Immature natural killer cell (primary cell): ENCODE data around the gene ACOX3. TPM values are rescaled to one million over a fixed set of nuclear protein-coding genes. Genes with fewer than 3 reads are reported as not detected.
A peak's percentile ranks its signal among the peaks of the same experiment; 100 is the strongest.
"Not testable (repeated sequence)": the region's sequence is repeated elsewhere in the genome, so short reads cannot be mapped to it uniquely, and the experiment has no call there.

ENCODE experiments used
- DNase-seq, 3 donors: peaks; one replicate each; pipeline ENCODE4 v3.0.0; 2022; ENCODE audit warnings: mixed read lengths in 1 of 3
- H3K27ac Mint-ChIP-seq, 6 donors: one replicate each; pipeline ENCODE4 v1.8.0; 2020; ENCODE audit warnings: mixed read lengths in 6 of 6, mild to moderate bottlenecking in 5 of 6, inconsistent platforms in 4 of 6, moderate library complexity in 3 of 6
- H3K27me3 Mint-ChIP-seq, 3 donors: one replicate each; pipeline ENCODE4 v1.8.0; 2020 to 2021; ENCODE audit warnings: low read depth in 3 of 3, mild to moderate bottlenecking in 3 of 3, mixed read lengths in 3 of 3, moderate library complexity in 3 of 3, inconsistent platforms in 1 of 3
- H3K36me3 Mint-ChIP-seq, 3 donors: one replicate each; pipeline ENCODE4 v1.8.0; 2020; ENCODE audit warnings: mixed read lengths in 3 of 3, inconsistent platforms in 2 of 3, mild to moderate bottlenecking in 2 of 3
- H3K4me1 Mint-ChIP-seq, 2 donors: one replicate each; pipeline ENCODE4 v1.8.0; 2020; ENCODE audit warnings: inconsistent platforms in 2 of 2, mild to moderate bottlenecking in 2 of 2, mixed read lengths in 2 of 2, moderate library complexity in 1 of 2
- H3K4me3 Mint-ChIP-seq, 5 donors: one replicate each; pipeline ENCODE4 v1.8.0; 2020; ENCODE audit warnings: mild to moderate bottlenecking in 5 of 5, mixed read lengths in 5 of 5, inconsistent platforms in 3 of 5, moderate library complexity in 3 of 5
- H3K9me3 Mint-ChIP-seq, 6 donors: one replicate each; pipeline ENCODE4 v1.8.0; 2020; ENCODE audit warnings: mild to moderate bottlenecking in 6 of 6, mixed read lengths in 6 of 6, inconsistent platforms in 4 of 6, moderate library complexity in 3 of 6
- polyA plus RNA-seq, 3 donors: library from polyadenylated mRNA; unstranded; fragments of 300-500 nt; fragmentation: Illumina TruSeq; gene quantifications; one replicate each; pipeline ENCODE4 v1.2.3, GENCODE V29; 2021

ACOX3 gene
- polyA plus RNA-seq, 3 donors from 2014 or later = 11.3 to 15.9 (median 15.8) TPM

- peaks cover 26 to 35% of the 10 kb centered on the region in 2 donors for H3K4me1 Mint-ChIP-seq
- peak overlapping the region in 1 of 5 donors; percentile 27 for H3K4me3 Mint-ChIP-seq
- peaks cover 6 to 10% (median 9%) of the 10 kb centered on the region in 3 donors for H3K27me3 Mint-ChIP-seq
- H3K9me3 Mint-ChIP-seq = no peaks in the 10 kb centered on the region
- peak in 1 of 3 donors; percentile 53 for DNase-seq
- H3K36me3 Mint-ChIP-seq = peaks cover 8 to 29% (median 25%) of the 10 kb centered on the region in 3 donors
- H3K27ac Mint-ChIP-seq = peak overlapping the region in 2 of 6 donors; percentile 18 to 71
Measured at GRCh38 chr4:8414377-8414776, 26.1 kb downstream of the ACOX3 start.

GRCh38 chr4:8412288-8412687 lies 28.2 kb downstream of the ACOX3 start:
- Mint-ChIP-seq H3K4me3 (peak overlapping the region in 1 of 5 donors; percentile 44), H3K9me3 (no peaks in the 10 kb centered on the region), H3K27me3 (peaks cover 8 to 16% (median 15%) of the 10 kb centered on the region in 3 donors), H3K4me1 (peaks cover 34 to 44% of the 10 kb centered on the region in 2 donors), H3K36me3 (peaks cover 8 to 25% (median 24%) of the 10 kb centered on the region in 3 donors), H3K27ac (peak overlapping the region in 1 of 6 donors; percentile 17)
- no peak for DNase-seq

- Mint-ChIP-seq H3K27ac (peak overlapping the region in 3 of 6 donors; percentile 56 to 73 (median 67)), H3K36me3 (peaks cover 8 to 25% (median 24%) of the 10 kb centered on the region in 3 donors), H3K9me3 (no peaks in the 10 kb centered on the region), H3K4me1 (peaks cover 34 to 44% of the 10 kb centered on the region in 2 donors), H3K27me3 (peaks cover 8 to 16% (median 15%) of the 10 kb centered on the region in 3 donors), H3K4me3 (peak overlapping the region in 1 of 5 donors; percentile 46)
- DNase-seq = no peak
Measured at GRCh38 chr4:8411351-8412180, 29.0 kb downstream of the ACOX3 start.

- Mint-ChIP-seq H3K9me3 (no peaks in the 10 kb centered on the region), H3K4me1 (peaks cover 34 to 44% of the 10 kb centered on the region in 2 donors), H3K27ac (peak overlapping the region; percentile 32 to 98 (median 92)), H3K27me3 (peaks cover 8 to 16% (median 15%) of the 10 kb centered on the region in 3 donors), H3K36me3 (peaks cover 8 to 25% (median 21%) of the 10 kb centered on the region in 3 donors), H3K4me3 (peak overlapping the region in 1 of 5 donors; percentile 58)
- peak in 1 of 3 donors; percentile 9 for DNase-seq
Measured at GRCh38 chr4:8410641-8411271, 29.8 kb downstream of the ACOX3 start.

- Mint-ChIP-seq H3K9me3 (no peaks in the 10 kb centered on the region), H3K36me3 (peaks cover 8 to 21% (median 15%) of the 10 kb centered on the region in 3 donors), H3K4me3 (peak overlapping the region in 4 of 5 donors; percentile 18 to 68 (median 50)), H3K27ac (peak overlapping the region; percentile 88 to 98 (median 92)), H3K4me1 (peaks cover 34 to 44% of the 10 kb centered on the region in 2 donors), H3K27me3 (peaks cover 8 to 17% (median 16%) of the 10 kb centered on the region in 3 donors)
- DNase-seq = no peak
Measured at GRCh38 chr4:8410066-8410625, 30.4 kb downstream of the ACOX3 start.

- peak; percentile 96 for DNase-seq
- Mint-ChIP-seq H3K27ac (peak overlapping the region; percentile 88 to 98 (median 92)), H3K27me3 (peaks cover 8 to 19% (median 16%) of the 10 kb centered on the region in 3 donors), H3K4me3 (peak overlapping the region; percentile 1 to 68 (median 48)), H3K9me3 (no peaks in the 10 kb centered on the region), H3K4me1 (peaks cover 32 to 42% of the 10 kb centered on the region in 2 donors), H3K36me3 (peaks cover 4 to 18% (median 16%) of the 10 kb centered on the region in 3 donors)
Measured at GRCh38 chr4:8409264-8410065, 31.1 kb downstream of the ACOX3 start.

- Mint-ChIP-seq H3K27me3 (peaks cover 8 to 19% (median 16%) of the 10 kb centered on the region in 3 donors), H3K4me1 (peaks cover 26 to 37% of the 10 kb centered on the region in 2 donors), H3K4me3 (no peak overlapping the region), H3K27ac (peak overlapping the region; percentile 79 to 98 (median 90)), H3K36me3 (peaks cover 0 to 10% (median 8%) of the 10 kb centered on the region in 3 donors), H3K9me3 (no peaks in the 10 kb centered on the region)
- no peak for DNase-seq
Measured at GRCh38 chr4:8407756-8408155, 32.8 kb downstream of the ACOX3 start.

- H3K4me1 Mint-ChIP-seq = peaks cover 26 to 37% of the 10 kb centered on the region in 2 donors
- peaks cover 0 to 9% (median 6%) of the 10 kb centered on the region in 3 donors for H3K36me3 Mint-ChIP-seq
- H3K9me3 Mint-ChIP-seq = no peaks in the 10 kb centered on the region
- DNase-seq = no peak
- peaks cover 8 to 19% (median 16%) of the 10 kb centered on the region in 3 donors for H3K27me3 Mint-ChIP-seq
- H3K4me3 Mint-ChIP-seq = no peak overlapping the region
- peak overlapping the region in 4 of 6 donors; percentile 13 to 98 (median 77) for H3K27ac Mint-ChIP-seq
Measured at GRCh38 chr4:8407316-8407715, 33.2 kb downstream of the ACOX3 start.

GRCh38 chr4:8406887-8407286 lies 33.6 kb downstream of the ACOX3 start:
- not testable (repeated sequence) for H3K4me3 Mint-ChIP-seq, H3K9me3 Mint-ChIP-seq, DNase-seq, H3K36me3 Mint-ChIP-seq
- H3K27me3 Mint-ChIP-seq = peaks cover 8 to 19% (median 16%) of the 10 kb centered on the region in 3 donors
- H3K27ac Mint-ChIP-seq = peak overlapping the region in 2 of 6 donors; percentile 1 to 14
- peaks cover 25 to 32% of the 10 kb centered on the region in 2 donors for H3K4me1 Mint-ChIP-seq

- H3K4me3 Mint-ChIP-seq = no peak overlapping the region
- H3K27me3 Mint-ChIP-seq = peaks cover 8 to 19% (median 13%) of the 10 kb centered on the region in 3 donors
- H3K9me3 Mint-ChIP-seq = no peaks in the 10 kb centered on the region
- DNase-seq = no peak
- peaks cover 20% of the 10 kb centered on the region in 2 donors for H3K4me1 Mint-ChIP-seq
- peaks cover 0 to 7% (median 4%) of the 10 kb centered on the region in 3 donors for H3K36me3 Mint-ChIP-seq
- no peak overlapping the region for H3K27ac Mint-ChIP-seq
Measured at GRCh38 chr4:8405516-8405875, 35.0 kb downstream of the ACOX3 start.

GRCh38 chr4:8404791-8405515 lies 35.6 kb downstream of the ACOX3 start:
- no peaks in the 10 kb centered on the region for H3K9me3 Mint-ChIP-seq
- H3K36me3 Mint-ChIP-seq = peaks cover 0 to 7% (median 4%) of the 10 kb centered on the region in 3 donors
- peak overlapping the region in 1 of 6 donors; percentile 4 for H3K27ac Mint-ChIP-seq
- H3K4me1 Mint-ChIP-seq = peaks cover 14 to 15% of the 10 kb centered on the region in 2 donors
- peaks cover 8 to 17% (median 11%) of the 10 kb centered on the region in 3 donors for H3K27me3 Mint-ChIP-seq
- H3K4me3 Mint-ChIP-seq = no peak overlapping the region
- DNase-seq = no peak

- peaks cover 0 to 13% (median 4%) of the 10 kb centered on the region in 3 donors for H3K36me3 Mint-ChIP-seq
- peaks cover 0 to 7% (median 1%) of the 10 kb centered on the region in 3 donors for H3K27me3 Mint-ChIP-seq
- peaks cover 5% of the 10 kb centered on the region in 2 donors for H3K4me1 Mint-ChIP-seq
- no peak overlapping the region for H3K4me3 Mint-ChIP-seq
- no peak for DNase-seq
- H3K27ac Mint-ChIP-seq = no peak overlapping the region
- H3K9me3 Mint-ChIP-seq = no peaks in the 10 kb centered on the region
Measured at GRCh38 chr4:8403976-8404375, 36.5 kb downstream of the ACOX3 start.
